Astrocyte (in vitro differentiated cells and primary cell): Measurements from ENCODE around the gene PPP1R16B.

Source experiments
- CTCF ChIP-seq: IDR thresholded peaks from 2 replicates; pipeline ENCODE4 v1.5.1; 2011; ENCODE audit warnings: low read depth, mild to moderate bottlenecking, inconsistent platforms, low read length, moderate library complexity; ENCODE audit not compliant: insufficient read depth
- EZH2 ChIP-seq: IDR thresholded peaks from 2 replicates; pipeline ENCODE4 v1.6.1; 2012; ENCODE audit warnings: mild to moderate bottlenecking, low read length, inconsistent platforms; ENCODE audit not compliant: insufficient read depth

- TF ChIP-seq CTCF (no peak), EZH2 (no peak)
These were observed 148.3 kb downstream of the PPP1R16B start for GRCh38 chr20:38953630-38954340.
